NCI-H1436 treated with DMSO at 0.1 percent for 48 hours (cell line): Measurements from ENCODE around the gene RPTOR.

ENCODE experiments used
- DNase-seq: peaks from one replicate; lab custom pipeline; 2025; lab: John Stamatoyannopoulos, UW

The RPTOR gene

GRCh38 chr17:80766290-80766855 is 221.7 kb downstream of the RPTOR start:
- no peak for DNase-seq

- DNase-seq: no peak
These were observed 223.8 kb downstream of the RPTOR start for GRCh38 chr17:80768389-80768788.

GRCh38 chr17:80768936-80769335 is 224.3 kb downstream of the RPTOR start:
- DNase-seq: no peak

- no peak for DNase-seq
These were observed 224.9 kb downstream of the RPTOR start for GRCh38 chr17:80769516-80769915.

GRCh38 chr17:80769936-80770625 is 225.4 kb downstream of the RPTOR start:
- DNase-seq: no peak

- DNase-seq: no peak
These were observed 226.4 kb downstream of the RPTOR start for GRCh38 chr17:80770881-80771611.

- DNase-seq: no peak
These were observed 227.0 kb downstream of the RPTOR start for GRCh38 chr17:80771612-80772005.

- DNase-seq: no peak
These were observed 228.2 kb downstream of the RPTOR start for GRCh38 chr17:80772906-80773242.

GRCh38 chr17:80773243-80773991 is 228.8 kb downstream of the RPTOR start:
- no peak for DNase-seq

- DNase-seq: no peak
These were observed 229.5 kb downstream of the RPTOR start for GRCh38 chr17:80774146-80774545.

GRCh38 chr17:80774643-80775281 is 230.1 kb downstream of the RPTOR start:
- DNase-seq: no peak

- no peak for DNase-seq
These were observed 231.2 kb downstream of the RPTOR start for GRCh38 chr17:80775863-80776262.

GRCh38 chr17:80777274-80777673 is 232.6 kb downstream of the RPTOR start:
- DNase-seq: no peak

GRCh38 chr17:80778716-80779115 is 234.1 kb downstream of the RPTOR start:
- no peak for DNase-seq

GRCh38 chr17:80779336-80779735 is 234.7 kb downstream of the RPTOR start:
- no peak for DNase-seq

GRCh38 chr17:80779961-80780380 is 235.3 kb downstream of the RPTOR start:
- no peak for DNase-seq

GRCh38 chr17:80780381-80781198 is 236.0 kb downstream of the RPTOR start:
- DNase-seq: no peak

- no peak for DNase-seq
These were observed 236.6 kb downstream of the RPTOR start for GRCh38 chr17:80781211-80781610.

- DNase-seq: no peak
These were observed 237.2 kb downstream of the RPTOR start for GRCh38 chr17:80781807-80782277.

GRCh38 chr17:80782536-80783427 is 238.1 kb downstream of the RPTOR start:
- DNase-seq: no peak
